HEK293T (cell line): Measurements from ENCODE around the gene RPA3.

ENCODE experiments used
- FOXK2 ChIP-seq: fragments of 450-650 bp; IDR thresholded peaks from 2 replicates; pipeline ENCODE4 v1.6.1; 2016; ENCODE audit warnings: mild to moderate bottlenecking
- FOXM1 ChIP-seq: fragments of 450-650 bp; IDR thresholded peaks from 2 replicates; pipeline ENCODE4 v1.6.1; 2017; ENCODE audit warnings: mild to moderate bottlenecking, borderline replicate concordance
- HDGF ChIP-seq: fragments of 450-650 bp; IDR thresholded peaks from 2 replicates; pipeline ENCODE4 v1.6.1; 2017; ENCODE audit warnings: antibody characterized with exemption, borderline replicate concordance
- L3MBTL2 ChIP-seq: fragments of 450-650 bp; conservative IDR thresholded peaks from 2 replicates; pipeline ENCODE4 v1.6.1; 2016; ENCODE audit warnings: mild to moderate bottlenecking
- SP1 ChIP-seq: fragments of 450-650 bp; IDR thresholded peaks from 2 replicates; pipeline ENCODE4 v1.6.1; 2017
- SUZ12 ChIP-seq: fragments of 450-650 bp; IDR thresholded peaks from 2 replicates; pipeline ENCODE4 v1.6.1; 2016; ENCODE audit warnings: mild to moderate bottlenecking
- TARDBP ChIP-seq: fragments of 450-650 bp; IDR thresholded peaks from 2 replicates; pipeline ENCODE4 v1.6.1; 2016

GRCh38 chr7:7713730-7714129 is 4.7 kb downstream of the RPA3 start:
- TF ChIP-seq SP1 (no peak), FOXM1 (no peak), SUZ12 (no peak), TARDBP (no peak), HDGF (no peak), L3MBTL2 (no peak), FOXK2 (no peak)
